GM21737 (cell line): ENCODE data around the gene TDRD12.
"Not testable (repeated sequence)": the region's sequence is repeated elsewhere in the genome, so short reads cannot be mapped to it uniquely, and the experiment has no call there.

Source experiments
- ATAC-seq: cut with Tn5 transposase; IDR thresholded peaks from one replicate; pipeline ENCODE4 v1.9.1; 2021; ENCODE audit warnings: mild to moderate bottlenecking, moderate library complexity; ENCODE audit not compliant: unreplicated experiment

The TDRD12 gene

DNA sequence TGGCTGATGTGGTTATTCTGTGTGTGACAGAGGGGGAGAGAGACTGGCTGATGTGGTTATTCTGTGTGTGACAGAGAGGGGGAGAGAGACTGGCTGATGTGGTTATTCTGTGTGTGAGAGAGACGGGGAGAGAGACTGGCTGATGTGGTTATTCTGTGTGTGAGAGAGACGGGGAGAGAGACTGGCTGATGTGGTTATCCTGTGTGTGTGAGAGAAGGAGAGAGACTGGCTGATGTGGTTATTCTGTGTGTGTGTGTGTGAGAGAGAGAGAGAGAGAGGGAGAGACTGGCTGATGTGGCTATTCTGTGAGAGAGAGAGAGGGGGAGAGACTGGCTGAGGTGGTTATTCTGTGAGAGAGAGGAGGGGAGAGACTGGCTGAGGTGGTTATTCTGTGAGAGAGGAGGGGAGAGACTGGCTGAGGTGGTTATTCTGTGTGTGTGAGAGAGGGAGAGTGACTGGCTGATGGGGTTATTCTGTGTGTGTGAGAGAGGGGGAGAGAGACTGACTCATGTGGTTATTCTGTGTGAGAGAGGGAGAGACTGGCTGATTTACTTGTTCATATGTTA is 27.1 kb downstream of the TDRD12 start:
- ATAC-seq: not testable (repeated sequence)

DNA sequence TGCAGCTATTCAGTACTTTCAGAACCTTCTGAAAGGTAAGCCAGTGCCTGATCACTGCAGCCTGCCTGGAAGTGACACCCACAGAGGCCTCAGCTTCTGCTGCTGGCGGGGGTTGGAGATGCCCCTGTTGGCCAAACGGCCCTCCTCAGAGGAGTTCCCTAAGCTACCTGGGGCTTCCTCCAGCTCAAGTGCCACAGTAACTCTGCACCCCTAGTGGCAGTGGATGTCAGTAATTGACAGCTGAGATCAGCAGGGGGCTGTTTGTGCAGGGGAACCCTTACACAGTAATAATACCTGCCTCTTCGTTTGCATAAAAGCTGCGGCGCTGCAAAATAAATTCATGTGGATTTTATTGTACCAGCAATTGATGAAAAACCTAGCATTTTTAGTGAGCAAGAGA is 28.9 kb downstream of the TDRD12 start:
- no peak for ATAC-seq

DNA sequence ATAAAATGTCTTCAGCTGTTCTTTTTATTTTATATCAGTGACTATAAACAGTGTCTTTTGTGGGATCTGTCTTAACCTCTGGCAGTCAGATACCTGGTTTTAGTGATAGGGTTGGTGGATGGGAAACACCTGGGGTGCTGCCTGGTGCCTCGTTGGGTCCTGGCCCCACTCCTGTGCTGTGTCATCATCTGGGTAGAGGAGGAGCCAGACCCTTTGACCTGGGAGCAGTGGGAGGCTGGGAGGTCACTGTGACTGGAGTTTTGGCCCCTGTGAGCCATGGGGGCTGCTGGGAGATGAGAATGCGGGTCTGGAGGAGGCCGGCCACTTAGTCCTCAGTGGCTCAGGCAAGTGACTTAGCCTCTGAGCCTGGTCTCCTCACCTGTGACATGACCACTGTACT is 29.4 kb downstream of the TDRD12 start:
- ATAC-seq: no peak

DNA sequence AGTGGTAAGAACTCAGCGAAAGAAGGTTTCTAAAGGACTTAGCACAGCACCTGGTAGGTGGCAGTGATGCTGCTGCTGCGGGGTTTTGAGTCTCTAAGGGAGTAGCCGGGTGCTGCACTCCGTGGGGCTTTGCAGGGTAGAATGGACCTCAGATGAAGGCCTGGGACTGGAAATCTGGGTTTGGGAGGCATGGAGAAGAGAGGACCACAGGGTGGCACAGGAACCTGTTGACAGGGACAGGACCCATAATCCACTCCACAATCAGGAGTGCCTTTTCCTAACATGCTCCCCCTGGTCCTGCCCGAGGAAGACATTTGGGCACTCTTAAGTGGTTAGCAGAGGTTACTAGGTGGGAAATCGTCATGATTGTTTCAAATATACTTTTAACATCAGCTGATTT is 29.8 kb downstream of the TDRD12 start:
- ATAC-seq: no peak

DNA sequence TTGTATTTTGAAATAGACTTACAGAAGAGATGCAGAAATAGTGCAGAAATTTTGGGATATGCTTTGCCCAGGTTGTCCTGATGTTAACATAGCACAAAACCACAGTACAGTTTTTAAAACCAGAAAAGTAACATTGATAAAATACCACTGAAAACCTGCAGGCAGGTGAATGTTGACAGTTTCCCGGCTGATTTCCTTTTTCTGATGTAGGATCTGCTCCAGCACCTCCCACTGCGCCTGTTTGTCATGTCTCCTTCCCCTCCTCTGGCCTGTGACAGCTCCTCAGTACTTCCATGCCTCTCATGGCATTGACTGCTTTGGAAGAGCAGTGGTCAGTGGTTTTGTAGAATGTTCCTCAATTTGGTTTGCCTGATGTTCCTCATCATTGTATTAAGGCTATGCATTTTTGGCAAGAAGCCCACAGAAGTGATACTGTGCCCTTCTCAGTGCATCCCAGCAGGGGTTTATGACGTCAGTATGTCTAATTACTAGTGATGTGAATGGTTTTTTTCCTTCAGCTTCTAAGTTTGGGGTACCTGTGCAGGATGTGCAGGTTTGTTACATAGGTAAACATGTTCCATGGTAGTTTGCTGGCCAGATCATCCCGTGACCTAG is 31.0 kb downstream of the TDRD12 start:
- no peak for ATAC-seq

DNA sequence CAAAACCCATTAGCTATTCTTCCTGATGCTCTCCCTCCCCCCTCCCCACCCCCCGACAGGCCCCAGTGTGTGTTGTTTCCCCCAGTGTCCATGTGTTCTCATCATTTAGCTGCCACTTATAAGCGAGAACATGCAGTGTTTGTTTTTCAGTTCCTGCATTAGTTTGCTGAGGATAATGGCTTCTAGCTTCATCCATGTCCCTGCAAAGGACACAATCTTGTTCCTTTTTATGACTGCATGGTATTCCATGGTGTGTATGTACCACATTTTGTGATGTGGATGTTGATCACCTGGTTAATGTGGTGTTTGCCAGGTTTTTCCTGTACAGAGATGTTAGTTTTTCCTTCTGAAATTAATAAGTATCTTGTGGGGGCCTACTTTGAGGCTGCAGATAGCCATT is 31.5 kb downstream of the TDRD12 start:
- ATAC-seq: no peak

DNA sequence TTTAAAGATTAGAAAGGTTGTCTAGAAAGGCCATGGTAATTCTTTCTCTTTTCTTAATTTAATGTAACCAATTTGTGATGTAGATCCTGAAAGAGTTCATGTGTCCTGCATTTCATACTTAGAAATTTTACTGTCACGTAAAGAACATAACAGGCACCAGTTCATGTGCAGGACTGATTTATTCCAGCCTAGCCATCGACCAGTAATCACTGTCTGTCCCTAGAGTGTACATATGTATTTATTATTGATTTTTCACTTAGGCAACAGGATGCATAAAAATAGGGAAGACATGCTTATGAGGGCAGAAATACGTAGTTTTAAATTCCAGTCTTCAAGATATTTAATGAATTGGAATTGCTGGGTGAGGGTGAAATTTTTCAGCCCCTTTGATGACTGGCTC is 37.6 kb downstream of the TDRD12 start:
- ATAC-seq: no peak

DNA sequence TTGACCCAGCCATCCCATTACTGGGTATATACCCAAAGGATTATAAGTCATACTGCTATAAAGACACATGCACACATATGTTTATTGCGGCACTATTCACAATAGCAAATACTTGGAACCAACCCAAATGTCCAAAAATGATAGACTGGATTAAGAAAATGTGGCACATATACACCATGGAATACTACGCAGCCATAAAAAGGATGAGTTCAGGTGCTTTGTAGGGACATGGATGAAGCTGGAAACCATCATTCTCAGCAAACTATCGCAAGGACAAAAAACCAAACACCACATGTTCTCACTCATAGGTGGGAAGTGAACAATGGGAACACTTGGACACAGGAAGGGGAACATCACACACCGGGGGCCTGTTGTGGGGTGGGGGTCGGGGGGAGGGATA is 45.8 kb downstream of the TDRD12 start:
- not testable (repeated sequence) for ATAC-seq

DNA sequence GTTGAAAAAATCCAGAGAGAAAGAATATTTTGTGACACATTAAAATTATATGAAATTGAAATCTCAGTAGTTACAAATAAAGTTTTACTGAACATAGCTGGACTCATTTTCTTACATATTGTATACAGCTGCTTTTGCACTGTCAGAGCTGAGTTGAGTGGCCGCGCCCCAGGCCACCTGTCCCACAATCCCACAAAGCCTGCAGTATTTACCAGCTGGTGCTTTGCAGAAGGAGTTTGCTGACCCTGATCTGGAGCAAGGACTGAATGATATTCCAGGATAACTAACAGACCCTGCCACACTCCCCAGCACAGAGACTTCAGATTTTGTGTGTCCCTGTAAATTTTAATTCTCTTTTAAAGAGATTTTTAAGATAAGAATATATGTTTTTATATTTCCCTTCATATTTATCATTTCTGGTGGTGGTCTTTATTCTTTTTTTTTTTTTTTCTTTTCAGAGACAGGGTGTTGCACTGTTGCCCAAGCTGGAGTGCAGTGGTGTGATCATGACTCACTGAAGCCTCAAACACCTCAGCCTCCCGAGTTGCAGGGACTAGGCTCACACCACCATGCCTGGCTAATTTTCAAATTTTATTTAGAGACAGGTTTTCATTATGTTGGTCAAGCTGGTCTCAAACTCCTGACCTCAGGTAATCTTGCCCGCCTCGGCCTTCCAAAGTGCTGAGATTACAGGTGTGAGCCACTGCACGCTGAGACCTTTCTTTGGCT is 48.5 kb downstream of the TDRD12 start:
- no peak for ATAC-seq

DNA sequence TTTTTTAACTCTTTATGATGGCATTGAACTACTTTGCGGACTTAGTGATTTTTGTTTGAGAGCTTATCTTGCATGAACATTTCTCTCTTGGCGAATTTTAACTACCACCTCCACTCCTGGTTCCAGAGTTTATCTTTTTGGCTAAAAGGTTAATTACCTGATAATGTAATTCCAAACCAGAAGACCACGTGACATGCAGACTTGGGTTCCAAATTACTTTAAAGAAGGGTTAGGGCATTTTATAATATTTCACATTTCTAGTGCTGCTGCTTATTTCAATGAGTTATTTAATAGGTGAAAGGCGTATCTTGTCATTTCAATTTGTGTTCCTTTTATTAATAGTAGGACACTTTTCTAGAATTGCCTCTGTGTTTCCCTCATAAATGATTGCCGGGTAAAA is 52.0 kb downstream of the TDRD12 start:
- no peak for ATAC-seq

DNA sequence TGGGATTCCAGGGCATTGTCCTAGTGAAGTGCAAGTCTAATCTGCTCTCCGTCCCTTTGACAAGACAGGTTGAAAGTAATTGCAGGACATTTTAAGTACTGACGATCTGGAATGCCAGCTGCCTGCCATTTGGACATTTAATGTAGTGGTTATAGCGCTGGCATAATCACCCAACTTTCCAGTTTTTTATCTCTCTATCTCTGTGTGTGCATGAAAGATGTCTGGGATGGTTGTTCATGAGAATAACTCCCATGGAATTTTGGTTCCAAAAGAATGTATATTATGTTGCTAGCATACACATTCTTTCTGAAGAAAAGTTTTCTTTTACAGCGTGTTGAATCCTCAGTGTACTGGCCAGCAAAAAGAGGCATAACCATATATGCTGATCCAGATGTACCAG is 53.6 kb downstream of the TDRD12 start:
- no peak for ATAC-seq

DNA sequence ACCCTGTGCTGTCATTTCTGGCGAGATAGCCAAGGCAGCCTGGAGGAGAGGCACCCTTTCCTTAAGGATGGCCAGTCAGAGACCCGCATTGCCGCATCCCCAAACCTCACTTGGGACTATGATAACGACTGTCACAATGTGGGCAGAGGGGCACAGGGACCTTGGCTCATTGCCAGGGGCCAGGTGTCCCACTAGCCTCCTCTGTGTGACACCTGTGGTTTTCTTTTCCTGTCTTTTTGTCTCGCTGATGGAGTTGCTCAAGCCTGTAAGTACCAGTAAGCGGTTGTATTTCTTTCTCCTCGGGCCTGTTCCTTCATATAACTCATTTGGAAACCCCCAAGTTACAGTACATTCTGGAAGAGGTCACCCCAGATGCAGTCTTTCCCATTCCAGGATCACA is 59.5 kb downstream of the TDRD12 start:
- ATAC-seq: no peak

DNA sequence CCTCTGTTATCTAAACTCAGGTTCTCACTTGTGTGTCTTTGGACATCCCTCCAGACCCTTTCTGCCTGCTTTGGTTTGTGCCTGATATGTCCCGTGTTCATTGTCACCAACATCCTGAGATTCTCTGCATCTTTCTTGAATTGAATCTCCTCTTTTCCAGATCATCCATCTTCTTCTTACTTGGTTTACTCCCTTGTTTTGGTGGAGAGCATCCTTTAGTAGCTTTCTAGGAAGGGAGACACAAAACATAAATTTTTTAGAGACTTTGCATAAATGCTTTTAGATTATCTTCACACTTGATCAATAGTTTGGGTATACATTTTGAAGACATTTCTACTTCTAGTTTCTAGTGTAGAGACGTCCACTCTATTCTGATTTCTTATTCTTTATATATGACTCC is 61.7 kb downstream of the TDRD12 start:
- ATAC-seq: no peak

DNA sequence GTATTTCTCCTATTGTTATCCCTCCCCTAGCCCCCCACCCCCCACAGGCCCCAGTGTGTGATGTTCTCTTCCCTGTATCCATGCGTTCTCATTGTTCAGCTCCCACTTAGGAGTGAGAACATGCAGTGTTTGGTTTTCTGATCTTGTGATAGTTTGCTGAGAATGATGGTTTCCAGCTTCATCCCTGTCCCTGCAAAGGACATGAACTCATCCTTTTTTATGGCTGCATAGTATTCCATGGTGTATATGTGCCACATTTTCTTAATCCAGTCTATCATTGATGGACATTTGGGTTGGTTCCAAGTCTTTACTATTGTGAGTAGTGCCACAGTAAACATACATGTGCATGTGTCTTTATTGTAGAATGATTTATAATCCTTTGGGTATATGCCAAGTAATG is 62.5 kb downstream of the TDRD12 start:
- ATAC-seq: not testable (repeated sequence)

DNA sequence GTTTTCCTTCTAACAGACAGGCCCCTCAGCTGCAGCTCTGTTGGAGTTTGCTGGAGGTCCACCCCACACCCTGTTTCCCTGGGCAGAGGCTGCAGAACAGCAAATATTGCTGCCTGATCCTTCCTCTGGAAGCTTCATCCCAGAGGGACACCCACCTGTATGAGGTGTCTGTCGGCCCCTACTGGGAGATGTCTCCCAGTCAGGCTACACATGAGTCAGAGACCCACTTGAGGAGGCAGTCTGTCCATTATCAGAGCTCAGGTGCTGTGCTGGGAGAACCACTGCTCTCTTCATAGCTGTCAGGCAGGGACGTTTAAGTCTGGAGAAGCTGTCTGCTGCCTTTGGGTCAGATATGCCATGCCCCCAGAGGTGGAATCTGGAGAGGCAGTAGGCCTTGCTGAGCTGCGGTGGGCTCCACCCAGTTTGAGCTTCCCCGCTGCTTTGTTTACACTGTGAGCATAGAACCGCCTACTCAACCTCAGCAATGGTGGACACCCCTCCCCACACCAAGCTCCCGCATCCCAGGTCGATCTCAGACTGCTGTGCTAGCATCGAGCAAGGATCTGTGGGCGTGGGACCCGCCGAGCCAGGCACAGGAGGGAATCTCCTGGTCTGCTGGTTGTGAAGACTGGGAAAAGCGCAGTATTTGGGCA is 67.7 kb downstream of the TDRD12 start:
- ATAC-seq: not testable (repeated sequence)

DNA sequence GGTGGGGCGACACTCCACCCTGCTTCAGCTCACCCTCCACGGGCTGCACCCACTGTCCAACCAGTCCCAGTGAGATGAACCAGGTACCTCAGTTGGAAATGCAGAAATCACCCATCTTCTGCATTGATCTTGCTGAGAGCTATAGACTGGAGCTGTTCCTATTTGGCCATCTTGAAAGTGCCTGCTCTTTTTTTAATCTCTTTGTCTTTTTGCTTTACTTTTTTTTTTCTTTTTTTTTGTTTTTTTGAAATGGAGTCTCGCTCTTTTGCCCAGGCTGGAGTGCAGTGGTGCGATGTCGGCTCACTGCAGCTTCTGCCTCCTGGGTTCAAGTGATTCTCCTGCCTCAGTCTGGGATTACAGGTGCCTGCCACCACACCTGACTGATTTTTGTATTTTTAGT is 68.3 kb downstream of the TDRD12 start:
- ATAC-seq: not testable (repeated sequence)

DNA sequence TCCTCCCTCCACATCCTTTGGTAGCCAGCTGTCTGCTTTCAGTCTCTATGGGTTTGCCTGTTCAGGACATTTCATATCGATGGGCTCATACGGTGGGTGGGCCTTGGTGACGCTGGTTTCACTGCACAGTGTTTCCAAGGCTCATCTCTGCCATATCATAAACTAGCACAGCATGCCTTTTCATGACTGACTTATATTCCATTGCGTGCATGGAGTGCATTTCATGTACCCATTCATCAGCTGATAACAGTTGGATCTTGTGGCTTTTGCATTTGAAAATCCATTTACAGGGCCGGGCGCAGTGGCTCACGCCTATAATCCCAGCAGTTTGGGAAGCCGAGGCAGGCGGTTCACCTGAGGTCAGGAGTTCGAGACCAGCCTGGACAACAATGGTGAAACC is 69.9 kb downstream of the TDRD12 start:
- no peak for ATAC-seq

DNA sequence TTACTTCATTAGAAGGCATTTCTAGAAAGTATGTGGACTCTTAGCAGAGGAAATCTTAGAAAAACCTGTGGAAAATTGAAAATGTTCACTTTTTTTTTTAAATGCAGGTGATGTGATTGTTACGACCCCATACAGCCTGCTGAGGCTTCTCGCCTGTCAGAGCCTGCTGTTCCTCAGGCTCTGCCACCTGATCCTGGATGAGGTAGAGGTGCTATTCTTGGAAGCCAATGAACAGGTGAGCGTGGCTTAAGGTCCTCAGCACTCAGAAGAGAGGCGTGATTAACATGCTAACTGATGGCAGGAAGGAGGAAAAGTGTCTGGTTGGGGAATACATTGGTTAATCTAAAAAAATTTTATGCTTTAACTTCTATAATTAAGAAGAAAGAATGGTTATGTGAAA is 78.6 kb downstream of the TDRD12 start:
- ATAC-seq: no peak

DNA sequence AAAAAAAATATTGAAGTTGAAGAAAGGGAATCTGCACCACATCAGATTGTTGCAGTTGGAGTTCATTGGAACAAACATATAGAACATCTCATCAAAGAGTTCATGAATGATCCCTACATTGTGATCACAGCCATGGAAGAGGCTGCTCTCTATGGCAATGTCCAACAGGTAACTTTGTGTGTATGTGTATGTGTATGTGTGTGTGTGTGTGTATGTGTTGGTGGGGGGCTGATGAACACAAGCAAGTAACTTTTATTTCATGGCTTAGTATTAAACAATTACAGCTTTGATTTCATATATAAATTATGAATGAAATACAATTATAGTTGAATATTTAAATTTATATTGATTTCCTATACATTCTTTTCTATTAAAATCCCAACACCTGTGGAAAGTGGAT is 80.6 kb downstream of the TDRD12 start:
- no peak for ATAC-seq

DNA sequence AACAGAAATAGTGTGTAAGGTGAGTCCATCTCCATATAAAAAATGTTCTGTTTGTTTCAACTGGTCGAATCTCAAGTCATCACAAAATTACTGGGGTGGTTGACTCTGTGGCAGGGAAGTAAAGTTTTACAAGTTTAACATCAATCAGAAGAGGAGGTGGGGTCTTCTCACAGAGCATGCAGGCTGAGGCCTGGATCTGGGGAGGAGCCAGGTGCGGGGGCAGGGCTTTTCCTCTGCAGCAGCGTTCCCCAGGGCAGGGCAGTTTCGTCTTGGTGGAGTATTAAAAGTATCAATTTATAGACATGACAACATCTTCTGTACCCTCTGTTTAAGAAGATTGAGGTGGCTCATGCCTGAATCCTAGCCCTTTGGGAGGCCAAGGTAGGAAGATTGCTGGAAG is 81.2 kb downstream of the TDRD12 start:
- ATAC-seq: no peak

DNA sequence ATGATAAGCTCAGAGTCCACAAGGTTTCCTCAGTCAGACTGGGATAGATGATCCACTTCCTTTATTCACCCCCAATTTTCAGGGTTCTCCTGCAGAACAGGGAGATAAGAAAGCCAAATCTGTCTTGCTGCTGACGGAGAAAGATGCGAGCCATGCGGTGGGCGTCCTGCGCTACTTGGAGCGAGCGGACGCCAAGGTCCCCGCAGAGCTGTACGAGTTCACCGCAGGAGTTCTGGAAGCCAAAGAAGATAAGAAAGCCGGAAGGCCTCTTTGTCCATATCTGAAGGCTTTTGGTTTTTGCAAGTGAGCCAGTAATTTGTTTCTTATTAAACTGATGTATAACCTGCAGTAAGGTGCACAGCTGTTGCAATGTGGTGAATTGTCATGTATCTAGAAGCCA is 83.3 kb downstream of the TDRD12 start:
- no peak for ATAC-seq

DNA sequence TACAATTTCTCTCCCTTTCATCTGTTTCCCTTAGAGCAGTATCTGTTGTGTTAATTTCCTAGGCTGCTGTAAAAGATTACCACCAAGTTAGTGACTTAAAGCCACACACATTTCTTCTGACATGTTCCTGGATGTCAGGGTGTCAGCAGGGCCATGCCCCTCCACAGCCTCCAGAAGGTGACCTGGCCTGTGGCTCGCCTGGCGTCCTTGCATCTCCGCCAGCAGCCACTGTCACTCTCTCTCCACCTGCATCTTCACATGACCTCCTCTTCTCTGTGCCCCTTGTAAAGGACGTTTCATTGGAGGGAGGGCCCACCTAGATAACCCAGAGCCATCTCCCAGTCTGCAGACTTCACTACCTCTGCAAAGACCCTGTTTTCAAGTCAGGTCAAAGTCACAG is 88.7 kb downstream of the TDRD12 start:
- no peak for ATAC-seq
